Frontal cortex (tissue), 4 donors: ENCODE results near the gene ITGA8. TPM values are rescaled to one million over a fixed set of nuclear protein-coding genes. Genes with fewer than 3 reads are reported as not detected.
A peak's percentile ranks its signal among the peaks of the same experiment; 100 is the strongest.
"Not testable (repeated sequence)": the region's sequence is repeated elsewhere in the genome, so short reads cannot be mapped to it uniquely, and the experiment has no call there.

Source experiments
- DNase-seq, 2 donors: peaks; one replicate each; pipeline ENCODE4 v3.0.0; 2012; ENCODE audit warnings: low spot score in 2 of 2
- FAIRE-seq: peaks from 2 replicates; lab custom pipeline; 2012; peaks lifted over from hg19 to GRCh38; lab: Jason Lieb, UNC
- total RNA-seq: library from RNA; depleted of rRNA; stranded (reverse); fragments of >200 nt; gene quantifications from one replicate; pipeline ENCODE4 v1.2.3, GENCODE V29; 2014
- donor health status: control.
- donor health status: control.
- donor health status: control.

Gene ITGA8
- total RNA-seq, 1 donor from 2014 or later: 3.7 TPM

GRCh38 chr10:15700078-15700674 lies 19.5 kb downstream of the ITGA8 start:
- FAIRE-seq: no peak
- no peak for DNase-seq

- no peak for DNase-seq
- no peak for FAIRE-seq
Observed at GRCh38 chr10:15695852-15696251, 23.9 kb downstream of the ITGA8 start.

- DNase-seq: no peak
- FAIRE-seq: no peak
Observed at GRCh38 chr10:15690031-15690430, 29.7 kb downstream of the ITGA8 start.

GRCh38 chr10:15684768-15685167 lies 35.0 kb downstream of the ITGA8 start:
- FAIRE-seq: no peak

GRCh38 chr10:15681076-15681475 lies 38.6 kb downstream of the ITGA8 start:
- DNase-seq: no peak
- FAIRE-seq: no peak

More at GRCh38 chr10:15684768-15685167, 35.0 kb downstream of the ITGA8 start:
- DNase-seq: no peak

GRCh38 chr10:15678851-15679250 lies 40.9 kb downstream of the ITGA8 start:
- no peak for DNase-seq
- no peak for FAIRE-seq

- DNase-seq (no peak), FAIRE-seq (no peak)
Observed at GRCh38 chr10:15672469-15672868, 47.3 kb downstream of the ITGA8 start.

GRCh38 chr10:15670880-15671279 lies 48.8 kb downstream of the ITGA8 start:
- FAIRE-seq: no peak
- no peak for DNase-seq

- DNase-seq (no peak), FAIRE-seq (no peak)
Observed at GRCh38 chr10:15661574-15661973, 58.1 kb downstream of the ITGA8 start.

GRCh38 chr10:15660990-15661389 lies 58.7 kb downstream of the ITGA8 start:
- FAIRE-seq (no peak), DNase-seq (no peak)

GRCh38 chr10:15658069-15658702 lies 61.5 kb downstream of the ITGA8 start:
- DNase-seq: no peak
- no peak for FAIRE-seq

GRCh38 chr10:15652757-15653156 lies 67.0 kb downstream of the ITGA8 start:
- no peak for DNase-seq
- no peak for FAIRE-seq

- DNase-seq: no peak
- FAIRE-seq: no peak
Observed at GRCh38 chr10:15652117-15652516, 67.6 kb downstream of the ITGA8 start.

GRCh38 chr10:15651175-15651574 lies 68.5 kb downstream of the ITGA8 start:
- FAIRE-seq (no peak), DNase-seq (no peak)

GRCh38 chr10:15642095-15642494 lies 77.6 kb downstream of the ITGA8 start:
- FAIRE-seq (no peak), DNase-seq (no peak)

- FAIRE-seq: no peak
- no peak for DNase-seq
Observed at GRCh38 chr10:15640536-15641085, 79.1 kb downstream of the ITGA8 start.

- FAIRE-seq (no peak), DNase-seq (peak in 1 of 2 donors; percentile 14)
Observed at GRCh38 chr10:15636446-15636845, 83.3 kb downstream of the ITGA8 start.

GRCh38 chr10:15632456-15633091 lies 87.1 kb downstream of the ITGA8 start:
- FAIRE-seq (no peak), DNase-seq (no peak)

- not testable (repeated sequence) for FAIRE-seq, DNase-seq
Observed at GRCh38 chr10:15631205-15631604, 88.5 kb downstream of the ITGA8 start.

- FAIRE-seq (no peak), DNase-seq (no peak)
Observed at GRCh38 chr10:15630353-15630752, 89.4 kb downstream of the ITGA8 start.

GRCh38 chr10:15627617-15628196 lies 92.0 kb downstream of the ITGA8 start:
- no peak for FAIRE-seq
- DNase-seq: no peak
